AG10803 (cell line): ENCODE results near the gene IPPK.

ENCODE experiments used
- DNase-seq: peaks from one replicate; pipeline ENCODE4 v3.0.0; 2010; ENCODE audit warnings: low read depth
- H3K4me3 ChIP-seq: 2 replicates; pipeline ENCODE4 v1.5.1; 2011; ENCODE audit warnings: mild to moderate bottlenecking, low read length, control low read depth
- TF ChIP-seq, protein P1 (sequence below): conservative IDR thresholded peaks from 2 replicates; pipeline ENCODE4 v1.5.1; 2011; ENCODE audit warnings: mild to moderate bottlenecking, low read length, control low read depth, inconsistent platforms

The IPPK gene

GRCh38 chr9:92669890-92670708, at the start of gene IPPK:
IPPK (minus strand) TSS chr9:92670131; CDS start chr9:92669988, 143 bp downstream.
- TF ChIP-seq, protein P1, sequence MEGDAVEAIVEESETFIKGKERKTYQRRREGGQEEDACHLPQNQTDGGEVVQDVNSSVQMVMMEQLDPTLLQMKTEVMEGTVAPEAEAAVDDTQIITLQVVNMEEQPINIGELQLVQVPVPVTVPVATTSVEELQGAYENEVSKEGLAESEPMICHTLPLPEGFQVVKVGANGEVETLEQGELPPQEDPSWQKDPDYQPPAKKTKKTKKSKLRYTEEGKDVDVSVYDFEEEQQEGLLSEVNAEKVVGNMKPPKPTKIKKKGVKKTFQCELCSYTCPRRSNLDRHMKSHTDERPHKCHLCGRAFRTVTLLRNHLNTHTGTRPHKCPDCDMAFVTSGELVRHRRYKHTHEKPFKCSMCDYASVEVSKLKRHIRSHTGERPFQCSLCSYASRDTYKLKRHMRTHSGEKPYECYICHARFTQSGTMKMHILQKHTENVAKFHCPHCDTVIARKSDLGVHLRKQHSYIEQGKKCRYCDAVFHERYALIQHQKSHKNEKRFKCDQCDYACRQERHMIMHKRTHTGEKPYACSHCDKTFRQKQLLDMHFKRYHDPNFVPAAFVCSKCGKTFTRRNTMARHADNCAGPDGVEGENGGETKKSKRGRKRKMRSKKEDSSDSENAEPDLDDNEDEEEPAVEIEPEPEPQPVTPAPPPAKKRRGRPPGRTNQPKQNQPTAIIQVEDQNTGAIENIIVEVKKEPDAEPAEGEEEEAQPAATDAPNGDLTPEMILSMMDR, result no peak
- H3K4me3 ChIP-seq, result peak within 1 kb of the TSS; percentile 99
- peak; percentile 98 for DNase-seq

DNA sequence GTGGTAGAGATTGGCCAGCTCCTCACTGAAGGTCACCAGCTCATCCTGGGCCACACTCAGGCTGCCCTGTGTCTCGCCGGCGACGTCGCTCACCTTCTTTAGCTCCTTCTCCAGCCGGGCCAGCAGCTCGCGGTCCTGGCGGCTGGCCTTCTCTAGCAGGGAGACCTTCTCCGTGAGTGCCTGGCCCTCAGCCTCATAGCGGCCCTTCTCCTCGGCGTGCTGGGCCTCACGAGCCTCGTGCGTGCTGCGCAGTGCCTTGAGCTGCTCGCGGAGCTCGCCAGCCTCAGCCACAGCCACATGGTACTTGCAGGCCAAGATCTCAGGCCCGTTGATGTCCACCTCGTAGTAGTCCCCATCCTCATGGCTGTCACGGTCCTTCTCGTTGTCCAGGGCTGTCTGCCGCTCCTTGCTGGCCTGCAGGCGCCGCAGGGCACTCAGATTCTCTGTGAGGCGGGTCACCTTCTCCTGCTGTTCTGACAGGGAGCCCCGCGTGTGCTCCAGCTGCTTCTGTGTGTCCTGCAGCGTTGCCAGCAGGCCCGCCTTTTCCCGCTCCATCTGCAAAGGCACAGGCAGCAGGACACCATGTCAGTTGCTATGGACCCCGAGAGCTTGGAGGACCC, 49.2 kb upstream of the IPPK start:
- TF ChIP-seq, protein P1, result no peak
- DNase-seq, result no peak
- H3K4me3 ChIP-seq, result no peak overlapping the region

DNA sequence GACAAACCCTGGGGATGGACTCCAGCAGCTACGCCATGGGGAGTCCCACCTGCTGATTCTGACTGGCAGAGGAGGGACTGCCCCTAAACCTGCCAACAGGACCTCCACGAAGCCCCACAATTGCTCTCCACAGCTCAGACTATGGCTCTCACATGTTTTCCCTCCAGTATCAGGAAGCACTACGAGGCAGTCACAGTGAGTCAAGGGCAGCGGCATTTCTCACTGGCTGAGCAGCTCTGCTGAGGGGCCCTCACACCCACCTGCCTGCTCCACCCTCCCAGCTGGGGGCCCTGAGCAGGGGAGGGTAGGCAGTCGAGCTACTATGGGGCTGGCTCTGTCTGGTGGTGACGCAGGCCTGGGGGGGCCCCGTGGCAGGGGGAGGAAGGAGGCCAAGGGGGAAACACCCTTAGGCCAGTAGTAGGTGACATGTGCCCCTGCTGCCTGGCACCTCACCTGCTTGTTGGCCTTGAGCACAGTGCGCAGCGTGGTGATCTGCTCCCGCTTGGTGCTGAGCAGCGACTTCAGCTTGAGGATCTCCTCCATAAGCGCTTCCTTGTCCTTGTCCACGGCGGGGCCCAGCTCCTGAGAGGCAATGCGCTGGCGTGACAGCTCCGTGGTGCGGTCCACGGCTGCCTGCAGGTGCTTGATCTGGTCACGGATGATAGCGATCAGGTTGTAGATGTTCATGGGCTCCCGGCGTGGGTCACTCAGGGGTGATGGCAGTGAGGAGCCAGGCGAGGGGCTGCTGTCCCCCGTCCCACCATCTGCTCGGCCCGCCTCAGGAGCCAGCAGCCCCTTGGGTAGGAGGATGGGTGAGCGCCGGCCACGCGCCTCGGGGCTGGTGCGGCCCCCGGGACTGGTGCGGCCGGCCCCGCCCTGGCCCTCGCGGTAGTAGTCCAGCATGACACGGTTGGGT, 48.4 kb upstream of the IPPK start:
- H3K4me3 ChIP-seq, result no peak overlapping the region
- TF ChIP-seq, protein P1, result no peak
- DNase-seq, result no peak

DNA sequence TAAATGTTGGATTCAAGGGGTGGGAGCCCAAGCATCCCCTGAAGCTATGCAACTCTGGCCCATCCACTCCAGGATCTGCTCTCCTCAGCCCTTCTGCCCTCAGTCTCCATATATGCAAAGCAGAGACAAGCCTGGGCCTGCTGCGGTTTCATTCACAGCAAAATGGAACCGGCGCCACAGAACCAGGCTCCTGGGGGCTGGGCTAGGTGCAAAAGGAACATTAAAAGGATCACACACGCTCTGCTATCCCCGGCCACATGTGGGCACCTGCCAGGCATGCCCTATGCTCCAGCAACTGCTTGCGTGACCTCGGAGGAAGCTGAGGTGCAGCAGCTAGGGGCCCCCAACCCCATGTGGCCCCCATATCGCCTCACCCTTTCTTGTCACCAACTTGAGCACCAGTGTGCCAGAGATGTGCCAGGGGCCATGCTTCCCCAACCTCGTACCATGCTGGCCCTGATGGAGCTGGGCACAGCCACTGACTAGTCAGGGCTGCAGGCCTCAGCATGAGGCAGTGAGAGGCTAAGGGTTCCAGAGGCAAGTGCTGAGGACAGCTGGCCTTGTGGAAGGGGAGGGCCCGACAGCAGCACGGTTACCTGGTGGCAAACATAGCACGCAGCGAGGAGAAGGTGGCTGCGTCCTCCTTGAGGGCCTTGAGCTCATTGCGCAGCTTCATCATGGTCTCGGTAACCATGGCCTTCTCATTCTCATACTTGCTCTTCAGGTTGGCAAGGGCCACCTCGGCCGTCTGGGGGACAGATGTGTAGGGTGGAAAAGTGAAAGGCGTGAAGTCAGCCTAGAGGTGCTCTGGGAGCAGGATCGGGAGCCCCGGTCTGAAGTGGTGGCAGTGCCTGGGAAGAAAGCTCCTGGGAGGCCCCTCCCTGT, 47.5 kb upstream of the IPPK start:
- DNase-seq, result no peak
- H3K4me3 ChIP-seq, result no peak overlapping the region
- TF ChIP-seq, protein P1, result no peak

- H3K4me3 ChIP-seq, result no peak overlapping the region
Measured at GRCh38 chr9:92716557-92716956, 46.6 kb upstream of the IPPK start.

More at GRCh38 chr9:92716557-92716956, 46.6 kb upstream of the IPPK start:
- TF ChIP-seq, protein P1, result peak; percentile 86
- DNase-seq, result no peak
